Measurements from ENCODE around the gene TM9SF2.

The TM9SF2 gene

GRCh38 chr13:99590519-99591011 is 89.3 kb downstream of the TM9SF2 start:
- no peak overlapping the region for H3K27ac ChIP-seq (replicated peaks)

GRCh38 chr13:99596180-99596579 is 94.9 kb downstream of the TM9SF2 start:
- H3K4me3 ChIP-seq (replicated peaks; ENCODE audit: insufficient read depth, low read length): no peak overlapping the region
- H3K27me3 ChIP-seq (ENCODE audit: insufficient read depth, poor library complexity, severe bottlenecking): no peaks in the 10 kb centered on the region
- TF ChIP-seq CTCF (IDR thresholded peaks at IDR 0.05; ENCODE audit: insufficient read depth, low read length): no peak
- TF ChIP-seq REST (IDR thresholded peaks at IDR 0.05; ENCODE audit: insufficient replicate concordance, low read depth): no peak
- no peak for TF ChIP-seq GABPA (IDR thresholded peaks at IDR 0.05; ENCODE audit: low read depth)
- TF ChIP-seq POLR2AphosphoS5 (IDR thresholded peaks at IDR 0.05; ENCODE audit: low read depth): no peak
- no peak for TF ChIP-seq SPI1 (IDR thresholded peaks at IDR 0.05; ENCODE audit: borderline replicate concordance, low read depth)
- no peak overlapping the region for H3K27ac ChIP-seq (replicated peaks)
- DNase-seq (ENCODE audit: low read depth in 1 of 2, low spot score in 1 of 2): no peak

More at GRCh38 chr13:99590519-99591011, 89.3 kb downstream of the TM9SF2 start:
- no peak for TF ChIP-seq GABPA (IDR thresholded peaks at IDR 0.05; ENCODE audit: low read depth)
- TF ChIP-seq SPI1 (IDR thresholded peaks at IDR 0.05; ENCODE audit: borderline replicate concordance, low read depth): peak; percentile 90
- TF ChIP-seq REST (IDR thresholded peaks at IDR 0.05; ENCODE audit: insufficient replicate concordance, low read depth): no peak
- no peak for DNase-seq (ENCODE audit: low read depth in 1 of 2, low spot score in 1 of 2)
- no peaks in the 10 kb centered on the region for H3K27me3 ChIP-seq (ENCODE audit: insufficient read depth, poor library complexity, severe bottlenecking)
- no peak overlapping the region for H3K4me3 ChIP-seq (replicated peaks; ENCODE audit: insufficient read depth, low read length)

- TF ChIP-seq REST (IDR thresholded peaks at IDR 0.05; ENCODE audit: insufficient replicate concordance, low read depth) (no peak), CTCF (IDR thresholded peaks at IDR 0.05; ENCODE audit: insufficient read depth, low read length) (no peak), SPI1 (IDR thresholded peaks at IDR 0.05; ENCODE audit: borderline replicate concordance, low read depth) (no peak), POLR2AphosphoS5 (IDR thresholded peaks at IDR 0.05; ENCODE audit: low read depth) (no peak), GABPA (IDR thresholded peaks at IDR 0.05; ENCODE audit: low read depth) (no peak)
- Histone ChIP-seq H3K27me3 (ENCODE audit: insufficient read depth, poor library complexity, severe bottlenecking) (no peaks in the 10 kb centered on the region), H3K27ac (replicated peaks) (no peak overlapping the region), H3K4me3 (replicated peaks; ENCODE audit: insufficient read depth, low read length) (no peak overlapping the region)
- no peak for DNase-seq (ENCODE audit: low read depth in 1 of 2, low spot score in 1 of 2)
Observed at GRCh38 chr13:99600318-99600717, 99.0 kb downstream of the TM9SF2 start.

Data from HL-60 (cell line).